SK-N-SH treated with all-trans-retinoic acid at 6 μM for 48 hours (cell line): ENCODE measurements around the gene ETV6.

ENCODE experiments used
- ATAC-seq: fragments of 200-7000 bp; cut with Tn5 transposase; 3 replicates; pipeline ENCODE4 v1.9.1; 2020; ENCODE audit warnings: mild to moderate bottlenecking, moderate library complexity
- ARNTL ChIP-seq: fragments of 450-650 bp; formaldehyde crosslinking; IDR thresholded peaks from 2 replicates; pipeline ENCODE4 v1.5.0; 2020; ENCODE audit warnings: low read depth, mild to moderate bottlenecking, moderate library complexity, borderline replicate concordance
- CSDC2 ChIP-seq: fragments of 250-450 bp; sonication (Bioruptor Pico); IDR thresholded peaks from 2 replicates; pipeline ENCODE4 v1.5.0; 2020; ENCODE audit warnings: mild to moderate bottlenecking, moderate library complexity
- CSRNP3 ChIP-seq: fragments of 250-450 bp; sonication (Bioruptor Pico); IDR thresholded peaks from 2 replicates; pipeline ENCODE4 v1.5.1; 2021; ENCODE audit warnings: mild to moderate bottlenecking, moderate library complexity
- ESRRG ChIP-seq: fragments of 250-450 bp; sonication (Bioruptor Pico); IDR thresholded peaks from 2 replicates; pipeline ENCODE4 v1.6.1; 2021; ENCODE audit warnings: mild to moderate bottlenecking
- GLIS3 ChIP-seq: fragments of 250-450 bp; sonication (Bioruptor Pico); IDR thresholded peaks from 2 replicates; pipeline ENCODE4 v1.5.0; 2020; ENCODE audit warnings: mild to moderate bottlenecking, moderate library complexity
- ISL1 ChIP-seq: fragments of 250-450 bp; sonication (Bioruptor Pico); IDR thresholded peaks from 2 replicates; pipeline ENCODE4 v2.1.2; 2022; ENCODE audit warnings: mild to moderate bottlenecking, moderate library complexity
- OSR1 ChIP-seq: fragments of 250-450 bp; sonication (Bioruptor Pico); IDR thresholded peaks from 2 replicates; pipeline ENCODE4 v1.8.0; 2022; ENCODE audit warnings: moderate library complexity, mild to moderate bottlenecking, inconsistent platforms
- PATZ1 ChIP-seq: fragments of 250-450 bp; sonication (Bioruptor Pico); IDR thresholded peaks from 2 replicates; pipeline ENCODE4 v1.8.0; 2020; ENCODE audit warnings: mild to moderate bottlenecking, moderate library complexity, borderline replicate concordance
- PPARA ChIP-seq: fragments of 250-450 bp; sonication (Bioruptor Pico); IDR thresholded peaks from 2 replicates; pipeline ENCODE4 v1.5.0; 2020; ENCODE audit warnings: mild to moderate bottlenecking, borderline replicate concordance
- RARB ChIP-seq: fragments of 250-450 bp; sonication (Bioruptor Pico); IDR thresholded peaks from 2 replicates; pipeline ENCODE4 v1.8.0; 2021; ENCODE audit warnings: mild to moderate bottlenecking, moderate library complexity
- SNAI2 ChIP-seq: fragments of 250-450 bp; sonication (Bioruptor Pico); IDR thresholded peaks from 2 replicates; pipeline ENCODE4 v1.5.0; 2020; ENCODE audit warnings: mild to moderate bottlenecking, moderate library complexity
- TCF4 ChIP-seq: fragments of 250-450 bp; sonication (Bioruptor Pico); IDR thresholded peaks from 2 replicates; pipeline ENCODE4 v1.8.0; 2021; ENCODE audit warnings: mild to moderate bottlenecking, moderate library complexity, borderline replicate concordance
- TOX ChIP-seq: fragments of 250-450 bp; sonication (Bioruptor Pico); IDR thresholded peaks from 2 replicates; pipeline ENCODE4 v1.8.0; 2021; ENCODE audit warnings: mild to moderate bottlenecking, moderate library complexity, borderline replicate concordance
- ZC3H10 ChIP-seq: fragments of 250-450 bp; sonication (Bioruptor Pico); IDR thresholded peaks from 2 replicates; pipeline ENCODE4 v1.5.1; 2021; ENCODE audit warnings: mild to moderate bottlenecking, moderate library complexity
- ZFP3 ChIP-seq: fragments of 250-450 bp; sonication (Bioruptor Pico); IDR thresholded peaks from 2 replicates; pipeline ENCODE4 v1.5.0; 2020; ENCODE audit warnings: mild to moderate bottlenecking, moderate library complexity
- ZFP30 ChIP-seq: fragments of 450-650 bp; formaldehyde crosslinking; IDR thresholded peaks from 2 replicates; pipeline ENCODE4 v1.5.0; 2022; ENCODE audit warnings: mild to moderate bottlenecking, moderate library complexity
- ZNF70 ChIP-seq: fragments of 450-650 bp; formaldehyde crosslinking; IDR thresholded peaks from 2 replicates; pipeline ENCODE4 v1.5.0; 2020; ENCODE audit warnings: mild to moderate bottlenecking, moderate library complexity
- ZNF8 ChIP-seq: fragments of 450-650 bp; formaldehyde crosslinking; IDR thresholded peaks from 2 replicates; pipeline ENCODE4 v1.5.0; 2020; ENCODE audit warnings: mild to moderate bottlenecking, moderate library complexity
- TF ChIP-seq, protein P1 (sequence below): fragments of 250-450 bp; sonication (Bioruptor Pico); IDR thresholded peaks from 2 replicates; pipeline ENCODE4 v1.5.0; 2020; ENCODE audit warnings: mild to moderate bottlenecking, moderate library complexity
- TF ChIP-seq, protein P2 (sequence below): fragments of 250-450 bp; sonication (Bioruptor Pico); IDR thresholded peaks from 2 replicates; pipeline ENCODE4 v1.8.0; 2021; ENCODE audit warnings: low read depth, mild to moderate bottlenecking, moderate library complexity, borderline replicate concordance
- TF ChIP-seq, protein P3 (sequence below): fragments of 250-450 bp; sonication (Bioruptor Pico); IDR thresholded peaks from 2 replicates; pipeline ENCODE4 v1.5.1; 2020; ENCODE audit warnings: low read depth, mild to moderate bottlenecking, moderate library complexity

Gene ETV6

DNA sequence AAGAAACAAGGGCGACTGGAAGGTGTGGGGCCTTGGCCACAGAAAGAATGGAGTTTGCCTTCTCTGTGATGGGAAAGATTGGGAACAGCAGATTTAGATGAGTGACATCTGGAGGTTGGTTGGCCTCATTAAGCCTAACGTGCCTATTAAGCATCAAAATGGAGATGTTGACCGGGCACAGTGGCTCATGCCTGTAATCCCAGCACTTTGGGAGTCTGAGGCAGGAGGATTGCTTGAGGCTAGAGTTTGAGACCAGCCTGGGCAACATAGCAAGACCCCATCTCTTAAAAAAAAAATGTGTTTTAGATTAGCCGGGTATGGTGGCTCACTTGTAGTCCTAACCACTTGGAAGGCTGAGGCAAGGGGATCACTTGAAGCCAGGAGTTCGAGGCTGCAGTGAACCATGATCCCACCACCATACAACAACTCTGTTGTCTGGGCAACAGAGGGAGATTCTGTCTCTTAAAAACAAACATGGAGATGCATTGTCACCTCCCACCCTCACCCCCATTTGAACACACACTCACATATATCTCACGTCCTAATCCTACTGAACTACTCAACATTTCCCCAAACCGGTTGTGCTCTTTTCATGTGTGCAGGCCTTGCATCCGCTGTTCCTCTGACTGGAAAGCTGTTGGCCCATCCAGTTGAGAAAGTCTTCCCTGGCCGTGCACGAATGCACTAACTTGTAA, 172.1 kb downstream of the ETV6 start (continued):
- TF ChIP-seq, protein P1, sequence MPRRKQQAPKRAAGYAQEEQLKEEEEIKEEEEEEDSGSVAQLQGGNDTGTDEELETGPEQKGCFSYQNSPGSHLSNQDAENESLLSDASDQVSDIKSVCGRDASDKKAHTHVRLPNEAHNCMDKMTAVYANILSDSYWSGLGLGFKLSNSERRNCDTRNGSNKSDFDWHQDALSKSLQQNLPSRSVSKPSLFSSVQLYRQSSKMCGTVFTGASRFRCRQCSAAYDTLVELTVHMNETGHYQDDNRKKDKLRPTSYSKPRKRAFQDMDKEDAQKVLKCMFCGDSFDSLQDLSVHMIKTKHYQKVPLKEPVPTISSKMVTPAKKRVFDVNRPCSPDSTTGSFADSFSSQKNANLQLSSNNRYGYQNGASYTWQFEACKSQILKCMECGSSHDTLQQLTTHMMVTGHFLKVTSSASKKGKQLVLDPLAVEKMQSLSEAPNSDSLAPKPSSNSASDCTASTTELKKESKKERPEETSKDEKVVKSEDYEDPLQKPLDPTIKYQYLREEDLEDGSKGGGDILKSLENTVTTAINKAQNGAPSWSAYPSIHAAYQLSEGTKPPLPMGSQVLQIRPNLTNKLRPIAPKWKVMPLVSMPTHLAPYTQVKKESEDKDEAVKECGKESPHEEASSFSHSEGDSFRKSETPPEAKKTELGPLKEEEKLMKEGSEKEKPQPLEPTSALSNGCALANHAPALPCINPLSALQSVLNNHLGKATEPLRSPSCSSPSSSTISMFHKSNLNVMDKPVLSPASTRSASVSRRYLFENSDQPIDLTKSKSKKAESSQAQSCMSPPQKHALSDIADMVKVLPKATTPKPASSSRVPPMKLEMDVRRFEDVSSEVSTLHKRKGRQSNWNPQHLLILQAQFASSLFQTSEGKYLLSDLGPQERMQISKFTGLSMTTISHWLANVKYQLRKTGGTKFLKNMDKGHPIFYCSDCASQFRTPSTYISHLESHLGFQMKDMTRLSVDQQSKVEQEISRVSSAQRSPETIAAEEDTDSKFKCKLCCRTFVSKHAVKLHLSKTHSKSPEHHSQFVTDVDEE (CRISPR knock-in tag): no peak
- no peak for TF ChIP-seq SNAI2
- no peak for TF ChIP-seq ZNF70 (CRISPR knock-in tag)

- peak; percentile 19 for ATAC-seq
Observed at GRCh38 chr12:11822081-11822834, 172.8 kb downstream of the ETV6 start.

More at GRCh38 chr12:11822081-11822834, 172.8 kb downstream of the ETV6 start:
- TF ChIP-seq TOX (CRISPR knock-in tag) (no peak), PATZ1 (CRISPR knock-in tag) (no peak), ZNF8 (CRISPR knock-in tag) (no peak), ZFP3 (CRISPR knock-in tag) (no peak), GLIS3 (CRISPR knock-in tag) (no peak), ZC3H10 (no peak), PPARA (CRISPR knock-in tag) (no peak), OSR1 (CRISPR knock-in tag) (no peak), CSDC2 (CRISPR knock-in tag) (no peak), RARB (CRISPR knock-in tag) (no peak), ESRRG (no peak), CSRNP3 (CRISPR knock-in tag) (no peak), SNAI2 (no peak), ISL1 (no peak), ZFP30 (CRISPR knock-in tag) (no peak), ARNTL (CRISPR knock-in tag) (no peak), TCF4 (CRISPR knock-in tag) (no peak)
- TF ChIP-seq, protein P1 (CRISPR knock-in tag): no peak
- TF ChIP-seq, protein P2, sequence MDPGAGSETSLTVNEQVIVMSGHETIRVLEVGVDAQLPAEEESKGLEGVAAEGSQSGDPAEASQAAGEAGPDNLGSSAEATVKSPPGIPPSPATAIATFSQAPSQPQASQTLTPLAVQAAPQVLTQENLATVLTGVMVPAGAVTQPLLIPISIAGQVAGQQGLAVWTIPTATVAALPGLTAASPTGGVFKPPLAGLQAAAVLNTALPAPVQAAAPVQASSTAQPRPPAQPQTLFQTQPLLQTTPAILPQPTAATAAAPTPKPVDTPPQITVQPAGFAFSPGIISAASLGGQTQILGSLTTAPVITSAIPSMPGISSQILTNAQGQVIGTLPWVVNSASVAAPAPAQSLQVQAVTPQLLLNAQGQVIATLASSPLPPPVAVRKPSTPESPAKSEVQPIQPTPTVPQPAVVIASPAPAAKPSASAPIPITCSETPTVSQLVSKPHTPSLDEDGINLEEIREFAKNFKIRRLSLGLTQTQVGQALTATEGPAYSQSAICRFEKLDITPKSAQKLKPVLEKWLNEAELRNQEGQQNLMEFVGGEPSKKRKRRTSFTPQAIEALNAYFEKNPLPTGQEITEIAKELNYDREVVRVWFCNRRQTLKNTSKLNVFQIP (CRISPR knock-in tag): no peak
- TF ChIP-seq, protein P3, sequence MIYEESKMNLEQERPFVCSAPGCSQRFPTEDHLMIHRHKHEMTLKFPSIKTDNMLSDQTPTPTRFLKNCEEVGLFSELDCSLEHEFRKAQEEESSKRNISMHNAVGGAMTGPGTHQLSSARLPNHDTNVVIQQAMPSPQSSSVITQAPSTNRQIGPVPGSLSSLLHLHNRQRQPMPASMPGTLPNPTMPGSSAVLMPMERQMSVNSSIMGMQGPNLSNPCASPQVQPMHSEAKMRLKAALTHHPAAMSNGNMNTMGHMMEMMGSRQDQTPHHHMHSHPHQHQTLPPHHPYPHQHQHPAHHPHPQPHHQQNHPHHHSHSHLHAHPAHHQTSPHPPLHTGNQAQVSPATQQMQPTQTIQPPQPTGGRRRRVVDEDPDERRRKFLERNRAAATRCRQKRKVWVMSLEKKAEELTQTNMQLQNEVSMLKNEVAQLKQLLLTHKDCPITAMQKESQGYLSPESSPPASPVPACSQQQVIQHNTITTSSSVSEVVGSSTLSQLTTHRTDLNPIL (CRISPR knock-in tag): no peak
